DLD1 (cell line): ENCODE measurements around the gene HS6ST3.

Experiments used
- in situ Hi-C: cut with HindIII; loops from 2 replicates; pipeline ENCODE4 v1.10.0; 2017; ENCODE audit warnings: low sequenced_read_pairs

Gene HS6ST3

DNA sequence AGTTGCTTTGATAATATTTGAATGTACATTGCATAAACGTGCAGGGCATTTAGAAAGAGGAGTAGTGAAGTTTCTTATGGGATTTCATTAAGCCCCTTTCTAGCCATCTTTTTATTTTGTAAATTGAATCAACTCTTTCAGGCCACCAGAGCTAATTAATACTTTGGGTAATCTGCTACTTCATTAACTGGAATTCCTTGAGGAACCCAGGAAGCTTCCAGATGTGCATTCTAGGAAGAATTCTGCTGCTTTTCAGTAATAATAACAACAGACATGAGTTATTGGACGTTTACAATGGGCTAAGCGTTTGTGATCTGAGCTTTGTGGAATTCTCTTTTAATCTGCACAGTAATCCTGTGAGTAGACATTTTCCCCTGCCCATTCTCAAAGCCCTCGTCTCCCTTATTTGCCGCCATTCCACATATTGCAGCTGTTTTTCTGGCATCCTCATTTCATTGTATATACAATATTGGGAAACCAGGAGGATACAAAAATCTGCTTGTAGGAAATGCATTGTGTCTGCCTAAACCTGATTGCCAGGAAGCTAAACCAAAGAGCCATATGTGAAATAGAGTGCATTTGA, 103.9 kb downstream of the HS6ST3 start:
- in situ Hi-C loops: loop anchor here (5.0 kb wide), 1 partner anchor 48 kb away; no protein-coding TSS in a partner anchor

GRCh38 chr13:96198038-96198437, 108.1 kb downstream of the HS6ST3 start:
- in situ Hi-C loops: no loop called here

GRCh38 chr13:96199315-96199714, 109.4 kb downstream of the HS6ST3 start:
- in situ Hi-C loops: no loop called here

DNA sequence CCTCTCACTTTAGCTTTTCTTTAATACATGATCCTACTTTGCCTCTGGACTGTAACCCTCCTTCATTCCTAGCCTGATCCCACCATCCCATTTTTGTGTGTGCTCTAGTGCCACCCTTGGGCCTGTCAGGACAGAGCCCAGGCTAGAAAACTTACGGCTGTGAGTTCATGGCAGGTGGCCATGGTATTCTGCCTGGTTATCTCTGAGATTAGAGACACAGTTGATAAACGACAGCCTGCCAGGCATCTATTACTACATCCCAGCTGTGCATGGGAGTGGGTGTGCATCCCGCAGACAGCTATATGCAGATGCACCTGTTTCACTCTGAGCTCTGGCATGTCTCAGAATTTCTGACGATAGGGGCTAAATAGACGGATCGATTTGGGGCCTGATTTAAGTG, 110.9 kb downstream of the HS6ST3 start:
- in situ Hi-C loops: no loop called here

DNA sequence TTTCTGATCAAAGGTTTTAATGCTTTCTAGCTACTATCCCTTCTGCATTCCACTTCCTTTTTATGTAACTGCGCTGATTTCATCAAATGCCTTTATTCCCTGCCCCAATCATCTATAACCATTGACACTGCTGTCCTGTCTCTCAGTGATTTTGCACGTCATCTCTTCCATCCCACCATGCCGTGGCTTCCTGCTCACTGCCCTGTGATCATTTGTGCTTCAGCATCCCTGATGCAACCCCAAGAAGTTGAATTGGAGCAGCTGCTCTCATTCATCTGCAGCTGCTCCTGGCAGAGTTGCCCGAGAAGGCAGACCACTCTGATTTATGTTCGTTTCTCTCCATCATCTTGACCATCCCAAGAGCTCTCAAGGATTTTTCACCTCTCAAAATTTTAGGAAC, 112.4 kb downstream of the HS6ST3 start:
- in situ Hi-C loops: no loop called here

GRCh38 chr13:96203471-96203870, 113.6 kb downstream of the HS6ST3 start:
- in situ Hi-C loops: no loop called here

GRCh38 chr13:96214824-96215445, 125.0 kb downstream of the HS6ST3 start:
- in situ Hi-C loops: no loop called here

GRCh38 chr13:96216543-96216942, 126.6 kb downstream of the HS6ST3 start:
- in situ Hi-C loops: no loop called here

DNA sequence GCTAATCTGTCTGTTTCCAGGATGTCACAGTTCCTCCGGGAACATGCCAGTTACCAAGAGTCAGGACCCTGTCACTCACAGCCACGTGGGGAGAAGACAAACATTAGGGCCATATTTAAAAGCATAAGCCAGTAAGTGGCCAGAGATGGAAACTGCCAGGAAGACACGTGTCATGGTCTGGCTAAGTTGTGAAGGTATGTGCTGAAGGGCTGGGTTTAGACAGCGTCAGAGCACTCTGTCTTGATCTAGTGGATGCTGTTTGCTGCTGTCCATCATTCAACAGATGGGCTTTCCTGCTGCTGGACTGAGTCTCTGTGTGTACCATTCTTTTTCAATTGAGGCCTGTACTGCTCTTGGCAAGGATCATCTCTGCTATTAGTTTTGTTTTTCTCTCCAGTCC, 128.6 kb downstream of the HS6ST3 start:
- in situ Hi-C loops: no loop called here

DNA sequence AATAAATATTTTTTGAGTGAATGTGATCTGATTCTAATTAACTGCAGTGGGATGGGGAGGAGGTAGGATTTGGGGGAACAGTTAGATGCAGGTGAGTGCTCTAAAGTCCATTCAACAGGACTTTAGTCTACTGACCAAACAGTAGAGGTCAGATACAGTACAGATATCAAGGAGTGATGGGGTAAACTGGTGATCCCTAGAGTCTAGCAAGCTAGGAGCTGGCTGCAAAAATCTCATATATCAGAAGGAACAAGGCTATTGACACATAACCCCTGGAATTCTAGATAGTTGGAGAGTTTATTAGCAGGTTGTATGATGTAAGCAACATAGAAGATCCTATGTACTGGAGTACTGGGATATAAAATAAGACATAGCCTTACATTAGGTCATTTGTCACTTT, 131.6 kb downstream of the HS6ST3 start:
- in situ Hi-C loops: no loop called here

DNA sequence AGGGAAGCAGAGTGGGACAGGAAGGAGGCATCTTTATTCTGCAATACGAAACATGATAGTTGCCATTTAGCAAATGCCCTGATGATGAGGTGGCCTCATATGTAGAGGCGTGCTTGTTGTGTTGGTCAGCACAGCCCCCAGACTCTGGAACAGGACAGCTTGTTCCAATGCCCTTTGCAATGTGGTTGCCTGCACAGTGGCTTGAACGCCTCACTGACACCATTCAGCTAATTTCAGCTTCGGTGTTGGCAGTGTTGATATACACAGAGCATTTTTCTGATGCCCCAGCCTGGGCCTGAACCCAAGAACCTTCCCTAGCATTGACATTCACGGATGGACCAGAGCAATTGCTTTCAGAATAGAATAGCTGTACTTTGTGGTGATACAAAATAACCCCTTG, 133.3 kb downstream of the HS6ST3 start:
- in situ Hi-C loops: no loop called here

GRCh38 chr13:96229356-96229755, 139.4 kb downstream of the HS6ST3 start:
- in situ Hi-C loops: no loop called here

DNA sequence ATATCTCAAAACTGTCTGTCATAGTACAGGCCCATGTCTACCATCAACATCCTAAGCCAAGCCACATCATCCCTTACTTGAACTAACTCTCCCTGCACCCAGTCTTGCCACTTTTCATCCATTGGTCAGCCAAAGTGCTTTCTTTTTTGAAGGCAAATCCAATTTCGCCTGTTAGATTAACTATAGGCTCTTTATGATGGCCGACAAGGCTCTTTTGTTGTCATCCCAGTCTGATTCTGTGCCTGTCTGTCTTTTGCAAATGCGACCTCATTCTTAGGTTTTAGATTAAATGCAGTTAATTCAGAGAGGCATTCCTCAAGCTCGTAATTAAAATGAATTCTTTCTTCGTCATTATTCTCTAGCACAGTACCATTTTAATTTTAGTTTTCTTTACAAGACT, 148.3 kb downstream of the HS6ST3 start:
- in situ Hi-C loops: no loop called here

- in situ Hi-C loops: no loop called here
Measured at GRCh38 chr13:96238861-96239260, 149.0 kb downstream of the HS6ST3 start.

- in situ Hi-C loops: loop anchor here (5.0 kb wide), 1 partner anchor 51 kb away; no protein-coding TSS in a partner anchor
Measured at GRCh38 chr13:96243376-96243775, 153.5 kb downstream of the HS6ST3 start.

- in situ Hi-C loops: no loop called here
Measured at GRCh38 chr13:96248103-96248502, 158.2 kb downstream of the HS6ST3 start.

- in situ Hi-C loops: no loop called here
Measured at GRCh38 chr13:96248996-96249395, 159.1 kb downstream of the HS6ST3 start.

DNA sequence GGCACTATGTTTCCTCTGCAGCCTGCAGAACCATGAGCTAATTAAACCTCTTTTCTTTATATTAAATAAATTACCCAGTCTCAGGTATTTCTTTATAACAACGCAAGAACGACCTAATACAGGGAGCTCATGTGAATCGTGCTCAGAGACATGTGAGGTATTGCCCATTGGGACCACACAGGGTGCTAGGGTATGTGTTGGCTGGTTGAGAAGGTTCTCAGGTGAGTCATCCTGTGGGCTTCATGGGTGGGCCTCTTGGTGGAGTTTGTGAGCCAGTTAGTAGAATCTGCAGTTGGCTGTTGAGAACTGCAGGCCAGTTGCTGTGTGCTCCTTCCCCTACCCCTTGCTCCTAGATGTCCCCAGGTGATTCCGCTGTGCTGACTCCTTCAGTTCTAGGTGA, 163.0 kb downstream of the HS6ST3 start:
- in situ Hi-C loops: no loop called here

DNA sequence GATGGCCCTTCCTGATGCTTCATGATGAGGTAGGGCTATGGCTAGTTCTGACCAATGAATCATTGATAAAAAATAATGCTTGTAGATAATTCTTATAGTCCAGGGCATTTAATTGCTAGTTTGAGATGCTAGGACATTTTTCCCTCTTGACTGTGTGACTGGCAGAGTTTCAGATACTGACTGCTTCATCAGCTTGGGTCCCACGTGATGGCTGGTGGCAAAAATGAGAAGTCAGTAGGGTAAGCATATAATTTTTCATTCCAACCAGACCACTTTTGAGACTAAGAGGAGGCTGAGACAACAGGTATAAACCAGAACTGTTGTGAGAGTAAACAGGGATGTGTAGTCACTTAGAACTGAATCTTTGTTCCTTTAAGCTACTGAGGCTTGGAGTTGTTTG, 183.3 kb downstream of the HS6ST3 start:
- in situ Hi-C loops: no loop called here

DNA sequence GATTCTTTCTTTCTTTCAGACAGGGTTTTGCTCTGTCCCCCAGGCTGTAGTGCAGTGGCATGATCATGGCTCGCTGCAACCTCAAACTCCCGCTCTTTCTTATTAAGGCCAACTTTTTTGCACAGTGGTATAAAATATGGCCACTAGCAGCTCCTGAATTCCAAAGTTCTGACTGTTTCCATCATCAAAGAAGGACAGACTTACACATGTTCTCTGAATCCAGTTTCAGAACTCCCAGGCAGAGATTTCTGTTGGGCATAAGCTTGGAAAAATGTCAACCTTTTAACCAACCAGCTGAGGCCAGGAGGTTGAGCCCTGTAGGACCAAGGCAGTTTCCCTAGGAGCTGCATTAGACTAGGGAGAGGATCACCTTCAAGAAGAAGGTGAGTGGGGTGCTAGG, 184.1 kb downstream of the HS6ST3 start:
- in situ Hi-C loops: no loop called here

DNA sequence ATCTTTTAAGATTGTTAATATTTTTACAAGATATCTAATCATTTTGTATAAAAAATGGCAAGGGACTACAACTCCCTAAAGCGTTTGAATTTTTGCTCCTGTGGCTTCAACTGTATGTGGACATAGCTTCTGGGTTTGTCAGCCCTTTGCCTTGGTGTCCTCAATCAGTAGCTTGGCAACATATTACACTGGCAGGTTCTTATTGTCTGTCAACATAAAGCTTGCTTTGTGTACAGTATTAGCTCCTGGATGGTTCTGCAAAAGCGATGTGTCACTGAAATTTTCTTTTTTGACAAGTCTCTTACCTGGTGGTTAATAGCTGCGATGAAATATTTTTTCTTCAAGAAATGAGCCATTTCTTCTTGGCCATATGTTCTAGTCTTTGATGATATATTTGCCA, 190.0 kb downstream of the HS6ST3 start:
- in situ Hi-C loops: no loop called here

GRCh38 chr13:96284971-96285370, 195.1 kb downstream of the HS6ST3 start:
- in situ Hi-C loops: no loop called here

DNA sequence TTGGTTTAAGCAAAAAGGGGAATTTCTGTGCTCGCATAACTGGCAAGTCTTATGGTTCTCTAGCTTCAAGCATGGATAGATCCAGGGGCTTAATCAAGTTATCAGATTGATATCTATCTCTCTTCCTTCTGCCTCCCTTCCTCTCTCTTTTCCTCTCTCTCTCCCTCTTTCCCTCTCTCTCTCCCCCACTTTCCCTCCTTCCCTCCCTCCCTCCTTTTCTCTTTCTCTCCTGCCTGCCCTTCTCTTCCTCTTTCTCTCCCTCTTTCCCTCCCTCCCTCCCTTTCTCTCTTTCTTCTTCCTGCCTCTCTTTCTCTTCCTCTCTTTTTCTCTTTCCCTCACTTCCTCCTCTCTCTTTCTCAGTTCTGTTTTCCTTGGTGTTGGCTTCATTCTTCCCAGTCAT, 195.8 kb downstream of the HS6ST3 start:
- in situ Hi-C loops: no loop called here
